ENCODE data around the gene PARP16. TPM values are rescaled to one million over a fixed set of nuclear protein-coding genes. Genes with fewer than 3 reads are reported as not detected.

Gene PARP16
- total and polyA plus RNA-seq, 9 of the 15 experiments (the other 6 are each of a cell fraction or from before 2014, with no cell fraction given), result 3.0 to 9.9 (median 5.8) TPM

DNA sequence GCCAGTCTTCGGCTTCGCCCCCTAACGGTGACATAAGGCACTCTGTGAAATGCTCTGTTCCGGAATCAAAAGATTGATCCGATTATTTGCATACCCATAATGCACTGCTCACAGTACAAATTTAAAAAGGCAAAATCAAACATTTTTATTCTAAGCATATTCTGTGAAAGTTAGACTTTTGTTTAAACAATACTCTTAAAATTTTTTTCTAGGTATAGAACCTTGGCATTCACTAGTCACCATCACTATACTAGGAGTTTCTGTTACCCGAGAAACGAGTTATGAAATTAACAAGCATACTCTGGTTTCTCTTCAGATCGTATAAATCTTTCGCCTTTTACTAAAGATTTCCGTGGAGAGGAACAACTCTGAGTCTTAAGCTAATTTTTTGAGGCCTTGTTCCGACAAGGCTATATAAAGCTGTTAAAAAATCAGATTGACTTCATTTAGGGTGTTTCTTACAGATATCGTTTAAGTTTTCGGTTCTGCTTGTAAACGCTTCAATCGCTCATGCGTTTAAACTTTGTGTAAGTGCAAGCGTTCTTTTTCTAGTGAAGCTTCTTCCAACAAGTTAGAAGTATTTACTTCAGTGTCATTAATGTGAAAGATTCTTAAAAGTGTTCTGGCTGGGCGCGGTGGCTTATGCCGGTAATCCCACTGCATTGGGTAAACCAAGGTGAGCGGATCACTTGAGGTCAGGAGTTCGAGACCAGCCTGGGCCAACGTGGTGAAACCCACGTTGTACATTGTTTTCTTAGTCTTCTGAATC lies 17.9 kb upstream of the PARP16 start, which contains the start of gene RNU5B-1 (continued):
- TF ChIP-seq, protein P1, sequence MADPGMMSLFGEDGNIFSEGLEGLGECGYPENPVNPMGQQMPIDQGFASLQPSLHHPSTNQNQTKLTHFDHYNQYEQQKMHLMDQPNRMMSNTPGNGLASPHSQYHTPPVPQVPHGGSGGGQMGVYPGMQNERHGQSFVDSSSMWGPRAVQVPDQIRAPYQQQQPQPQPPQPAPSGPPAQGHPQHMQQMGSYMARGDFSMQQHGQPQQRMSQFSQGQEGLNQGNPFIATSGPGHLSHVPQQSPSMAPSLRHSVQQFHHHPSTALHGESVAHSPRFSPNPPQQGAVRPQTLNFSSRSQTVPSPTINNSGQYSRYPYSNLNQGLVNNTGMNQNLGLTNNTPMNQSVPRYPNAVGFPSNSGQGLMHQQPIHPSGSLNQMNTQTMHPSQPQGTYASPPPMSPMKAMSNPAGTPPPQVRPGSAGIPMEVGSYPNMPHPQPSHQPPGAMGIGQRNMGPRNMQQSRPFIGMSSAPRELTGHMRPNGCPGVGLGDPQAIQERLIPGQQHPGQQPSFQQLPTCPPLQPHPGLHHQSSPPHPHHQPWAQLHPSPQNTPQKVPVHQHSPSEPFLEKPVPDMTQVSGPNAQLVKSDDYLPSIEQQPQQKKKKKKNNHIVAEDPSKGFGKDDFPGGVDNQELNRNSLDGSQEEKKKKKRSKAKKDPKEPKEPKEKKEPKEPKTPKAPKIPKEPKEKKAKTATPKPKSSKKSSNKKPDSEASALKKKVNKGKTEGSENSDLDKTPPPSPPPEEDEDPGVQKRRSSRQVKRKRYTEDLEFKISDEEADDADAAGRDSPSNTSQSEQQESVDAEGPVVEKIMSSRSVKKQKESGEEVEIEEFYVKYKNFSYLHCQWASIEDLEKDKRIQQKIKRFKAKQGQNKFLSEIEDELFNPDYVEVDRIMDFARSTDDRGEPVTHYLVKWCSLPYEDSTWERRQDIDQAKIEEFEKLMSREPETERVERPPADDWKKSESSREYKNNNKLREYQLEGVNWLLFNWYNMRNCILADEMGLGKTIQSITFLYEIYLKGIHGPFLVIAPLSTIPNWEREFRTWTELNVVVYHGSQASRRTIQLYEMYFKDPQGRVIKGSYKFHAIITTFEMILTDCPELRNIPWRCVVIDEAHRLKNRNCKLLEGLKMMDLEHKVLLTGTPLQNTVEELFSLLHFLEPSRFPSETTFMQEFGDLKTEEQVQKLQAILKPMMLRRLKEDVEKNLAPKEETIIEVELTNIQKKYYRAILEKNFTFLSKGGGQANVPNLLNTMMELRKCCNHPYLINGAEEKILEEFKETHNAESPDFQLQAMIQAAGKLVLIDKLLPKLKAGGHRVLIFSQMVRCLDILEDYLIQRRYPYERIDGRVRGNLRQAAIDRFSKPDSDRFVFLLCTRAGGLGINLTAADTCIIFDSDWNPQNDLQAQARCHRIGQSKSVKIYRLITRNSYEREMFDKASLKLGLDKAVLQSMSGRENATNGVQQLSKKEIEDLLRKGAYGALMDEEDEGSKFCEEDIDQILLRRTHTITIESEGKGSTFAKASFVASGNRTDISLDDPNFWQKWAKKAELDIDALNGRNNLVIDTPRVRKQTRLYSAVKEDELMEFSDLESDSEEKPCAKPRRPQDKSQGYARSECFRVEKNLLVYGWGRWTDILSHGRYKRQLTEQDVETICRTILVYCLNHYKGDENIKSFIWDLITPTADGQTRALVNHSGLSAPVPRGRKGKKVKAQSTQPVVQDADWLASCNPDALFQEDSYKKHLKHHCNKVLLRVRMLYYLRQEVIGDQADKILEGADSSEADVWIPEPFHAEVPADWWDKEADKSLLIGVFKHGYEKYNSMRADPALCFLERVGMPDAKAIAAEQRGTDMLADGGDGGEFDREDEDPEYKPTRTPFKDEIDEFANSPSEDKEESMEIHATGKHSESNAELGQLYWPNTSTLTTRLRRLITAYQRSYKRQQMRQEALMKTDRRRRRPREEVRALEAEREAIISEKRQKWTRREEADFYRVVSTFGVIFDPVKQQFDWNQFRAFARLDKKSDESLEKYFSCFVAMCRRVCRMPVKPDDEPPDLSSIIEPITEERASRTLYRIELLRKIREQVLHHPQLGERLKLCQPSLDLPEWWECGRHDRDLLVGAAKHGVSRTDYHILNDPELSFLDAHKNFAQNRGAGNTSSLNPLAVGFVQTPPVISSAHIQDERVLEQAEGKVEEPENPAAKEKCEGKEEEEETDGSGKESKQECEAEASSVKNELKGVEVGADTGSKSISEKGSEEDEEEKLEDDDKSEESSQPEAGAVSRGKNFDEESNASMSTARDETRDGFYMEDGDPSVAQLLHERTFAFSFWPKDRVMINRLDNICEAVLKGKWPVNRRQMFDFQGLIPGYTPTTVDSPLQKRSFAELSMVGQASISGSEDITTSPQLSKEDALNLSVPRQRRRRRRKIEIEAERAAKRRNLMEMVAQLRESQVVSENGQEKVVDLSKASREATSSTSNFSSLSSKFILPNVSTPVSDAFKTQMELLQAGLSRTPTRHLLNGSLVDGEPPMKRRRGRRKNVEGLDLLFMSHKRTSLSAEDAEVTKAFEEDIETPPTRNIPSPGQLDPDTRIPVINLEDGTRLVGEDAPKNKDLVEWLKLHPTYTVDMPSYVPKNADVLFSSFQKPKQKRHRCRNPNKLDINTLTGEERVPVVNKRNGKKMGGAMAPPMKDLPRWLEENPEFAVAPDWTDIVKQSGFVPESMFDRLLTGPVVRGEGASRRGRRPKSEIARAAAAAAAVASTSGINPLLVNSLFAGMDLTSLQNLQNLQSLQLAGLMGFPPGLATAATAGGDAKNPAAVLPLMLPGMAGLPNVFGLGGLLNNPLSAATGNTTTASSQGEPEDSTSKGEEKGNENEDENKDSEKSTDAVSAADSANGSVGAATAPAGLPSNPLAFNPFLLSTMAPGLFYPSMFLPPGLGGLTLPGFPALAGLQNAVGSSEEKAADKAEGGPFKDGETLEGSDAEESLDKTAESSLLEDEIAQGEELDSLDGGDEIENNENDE (IDR thresholded peaks at IDR 0.05; ENCODE audit: low read depth, low read length), result no peak
- peak; percentile 96 for TF ChIP-seq ZNF551 (CRISPR knock-in tag; IDR thresholded peaks at IDR 0.05)
- no peak for TF ChIP-seq DACH1 (IDR thresholded peaks at IDR 0.05; ENCODE audit: partially characterized antibody)
- peak; percentile 89 for TF ChIP-seq MEF2A (IDR thresholded peaks at IDR 0.05; ENCODE audit: control insufficient read depth, low read depth, low read length)
- peak; percentile 84 for TF ChIP-seq BACH1 (tag; IDR thresholded peaks at IDR 0.05)
- TF ChIP-seq, protein P2, sequence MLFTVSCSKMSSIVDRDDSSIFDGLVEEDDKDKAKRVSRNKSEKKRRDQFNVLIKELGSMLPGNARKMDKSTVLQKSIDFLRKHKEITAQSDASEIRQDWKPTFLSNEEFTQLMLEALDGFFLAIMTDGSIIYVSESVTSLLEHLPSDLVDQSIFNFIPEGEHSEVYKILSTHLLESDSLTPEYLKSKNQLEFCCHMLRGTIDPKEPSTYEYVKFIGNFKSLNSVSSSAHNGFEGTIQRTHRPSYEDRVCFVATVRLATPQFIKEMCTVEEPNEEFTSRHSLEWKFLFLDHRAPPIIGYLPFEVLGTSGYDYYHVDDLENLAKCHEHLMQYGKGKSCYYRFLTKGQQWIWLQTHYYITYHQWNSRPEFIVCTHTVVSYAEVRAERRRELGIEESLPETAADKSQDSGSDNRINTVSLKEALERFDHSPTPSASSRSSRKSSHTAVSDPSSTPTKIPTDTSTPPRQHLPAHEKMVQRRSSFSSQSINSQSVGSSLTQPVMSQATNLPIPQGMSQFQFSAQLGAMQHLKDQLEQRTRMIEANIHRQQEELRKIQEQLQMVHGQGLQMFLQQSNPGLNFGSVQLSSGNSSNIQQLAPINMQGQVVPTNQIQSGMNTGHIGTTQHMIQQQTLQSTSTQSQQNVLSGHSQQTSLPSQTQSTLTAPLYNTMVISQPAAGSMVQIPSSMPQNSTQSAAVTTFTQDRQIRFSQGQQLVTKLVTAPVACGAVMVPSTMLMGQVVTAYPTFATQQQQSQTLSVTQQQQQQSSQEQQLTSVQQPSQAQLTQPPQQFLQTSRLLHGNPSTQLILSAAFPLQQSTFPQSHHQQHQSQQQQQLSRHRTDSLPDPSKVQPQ (CRISPR knock-in tag; IDR thresholded peaks at IDR 0.05; ENCODE audit: borderline replicate concordance), result no peak; the same call in 1 of the 2 replicates
- TF ChIP-seq NRF1 (conservative IDR thresholded peaks at IDR 0.05 in 1 of 2, IDR thresholded peaks at IDR 0.05 in 1 of 2), result no peak; a peak in 1 of 4 replicates
- TF ChIP-seq HES1 (IDR thresholded peaks at IDR 0.05; ENCODE audit: low read depth), result peak; percentile 58
- TF ChIP-seq ZNF12 (CRISPR knock-in tag; IDR thresholded peaks at IDR 0.05), result no peak; the same call in 1 of the 2 replicates
- no peak for TF ChIP-seq FOXJ3 (CRISPR knock-in tag; IDR thresholded peaks at IDR 0.05)
- TF ChIP-seq BRD9 (IDR thresholded peaks at IDR 0.05; ENCODE audit: low read depth, partially characterized antibody), result no peak
- no peak for TF ChIP-seq HNRNPK (IDR thresholded peaks at IDR 0.05; ENCODE audit: low read depth, low read length, poor library complexity, severe bottlenecking)

Measured in K562 (cell line).